NCI-H345 treated with DMSO at 0.1 percent for 48 hours (cell line): ENCODE data around the gene SYN1.

Experiments used
- DNase-seq: peaks from one replicate; lab custom pipeline; 2025; ENCODE audit not compliant: unreplicated experiment; lab: John Stamatoyannopoulos, UW

SYN1 gene

DNA sequence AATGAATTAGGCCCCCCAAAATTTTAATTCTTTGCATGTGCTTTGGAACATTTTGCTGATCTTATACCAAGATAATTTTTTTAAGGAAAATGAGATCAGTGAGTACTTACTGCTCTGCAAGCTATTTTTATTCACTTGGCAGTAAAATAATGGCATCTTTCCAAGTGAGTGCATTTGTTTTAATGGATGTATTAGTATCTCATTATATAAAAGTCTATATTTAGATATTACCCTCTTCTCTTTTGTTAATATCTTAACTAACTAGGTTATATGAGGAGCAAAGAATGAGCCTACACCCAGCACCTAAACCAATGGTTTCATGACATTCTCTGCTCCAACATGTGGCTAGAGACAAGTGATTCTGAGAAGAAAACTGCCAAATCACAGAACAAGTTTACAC is 79.8 kb downstream of the SYN1 start:
- DNase-seq, result no peak

DNA sequence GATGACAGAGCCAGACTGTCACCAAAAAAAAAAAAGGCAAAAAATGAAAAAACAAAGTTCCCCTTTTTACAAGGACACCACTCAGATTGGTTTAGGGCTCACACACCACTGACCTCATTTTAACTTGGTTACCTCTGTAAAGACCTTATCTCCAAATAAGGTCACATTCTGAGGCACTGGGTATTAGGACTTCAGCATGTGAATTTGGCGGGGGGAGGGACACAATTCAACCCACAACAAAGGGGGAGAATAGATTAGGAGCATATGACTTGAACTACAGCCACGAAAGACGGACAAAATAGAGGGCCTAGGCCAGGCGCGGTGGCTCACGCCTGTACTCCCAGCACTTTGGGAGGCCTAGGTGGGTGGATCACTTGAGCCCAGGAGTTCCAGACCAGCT is 89.6 kb downstream of the SYN1 start:
- DNase-seq, result no peak

DNA sequence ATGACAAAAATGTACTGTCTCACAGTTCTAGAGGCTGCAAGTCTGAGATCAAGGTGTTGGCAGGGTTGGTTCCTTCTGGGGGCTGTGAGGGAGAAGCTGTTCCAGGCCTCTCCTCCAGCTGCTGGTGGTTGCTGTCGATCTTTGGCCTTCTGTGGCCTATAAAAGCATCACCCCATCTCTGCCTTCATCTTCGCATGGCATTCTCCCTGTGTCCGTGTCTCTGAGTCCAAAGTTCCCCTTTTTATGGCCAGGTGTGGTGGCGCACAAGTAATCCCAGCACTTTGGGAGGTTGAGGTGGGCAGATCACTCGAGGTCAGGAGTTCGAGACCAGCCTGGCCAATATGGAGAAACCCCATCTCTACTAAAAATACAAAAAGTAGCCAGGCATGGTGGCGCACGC is 90.1 kb downstream of the SYN1 start:
- DNase-seq, result no peak

DNA sequence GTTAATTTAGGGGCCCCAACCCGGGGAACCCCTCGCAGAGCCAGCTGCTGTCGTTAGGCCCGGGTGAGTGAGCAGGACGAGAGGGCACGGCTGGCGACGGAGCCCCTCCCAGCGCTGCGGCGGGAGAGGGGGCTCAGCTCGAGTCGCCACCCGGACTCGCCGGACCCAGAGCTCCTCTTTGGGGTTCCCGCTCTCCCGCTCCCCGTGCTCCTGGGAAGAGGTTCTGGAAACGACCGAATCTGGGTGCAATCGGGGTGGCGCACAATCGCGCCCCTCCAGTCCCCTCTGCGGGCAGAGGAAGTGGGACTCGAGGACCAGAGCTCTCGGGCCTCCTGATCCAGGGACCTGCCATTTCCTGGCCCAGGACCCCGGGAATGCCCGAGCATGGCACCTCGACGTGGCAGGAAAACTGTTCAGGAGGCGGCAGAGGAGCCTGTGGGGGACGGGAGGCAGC is 95.9 kb downstream of the SYN1 start:
- no peak for DNase-seq

DNA sequence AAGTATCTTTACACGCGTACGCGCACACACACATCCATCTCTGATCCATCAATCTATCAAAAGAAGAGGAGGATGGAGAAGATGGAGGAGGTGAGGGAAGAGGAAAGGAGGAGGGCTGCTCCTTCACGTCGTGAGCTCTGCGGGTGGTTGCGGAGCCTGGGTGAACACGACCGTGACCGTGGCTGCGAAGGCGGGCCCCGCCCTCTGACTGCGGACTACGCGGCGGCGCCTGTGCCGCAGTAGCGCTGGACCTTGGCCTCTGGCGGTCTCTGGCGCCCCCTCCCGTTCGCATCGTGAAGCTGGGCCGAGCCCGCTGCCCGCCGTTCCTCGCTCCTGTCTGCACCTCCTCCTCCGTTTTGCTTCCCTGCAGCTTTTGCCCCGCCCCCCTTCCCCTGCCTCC is 96.4 kb downstream of the SYN1 start:
- peak; percentile 52 for DNase-seq
